Epithelial cell of esophagus (primary cell): ENCODE measurements around the gene UBE2M.

Experiments
- DNase-seq: peaks from one replicate; pipeline ENCODE4 v3.0.0; 2010; ENCODE audit warnings: low read depth
- H3K4me3 ChIP-seq: 2 replicates; pipeline ENCODE4 v1.5.1; 2011; ENCODE audit warnings: mild to moderate bottlenecking, low read length, control low read depth
- TF ChIP-seq, protein P1 (sequence below): IDR thresholded peaks from 2 replicates; pipeline ENCODE4 v1.5.1; 2011; ENCODE audit warnings: low read depth, mild to moderate bottlenecking, low read length, control low read depth, inconsistent platforms; ENCODE audit not compliant: insufficient read depth; ENCODE audit errors: missing control alignments

UBE2M gene

DNA sequence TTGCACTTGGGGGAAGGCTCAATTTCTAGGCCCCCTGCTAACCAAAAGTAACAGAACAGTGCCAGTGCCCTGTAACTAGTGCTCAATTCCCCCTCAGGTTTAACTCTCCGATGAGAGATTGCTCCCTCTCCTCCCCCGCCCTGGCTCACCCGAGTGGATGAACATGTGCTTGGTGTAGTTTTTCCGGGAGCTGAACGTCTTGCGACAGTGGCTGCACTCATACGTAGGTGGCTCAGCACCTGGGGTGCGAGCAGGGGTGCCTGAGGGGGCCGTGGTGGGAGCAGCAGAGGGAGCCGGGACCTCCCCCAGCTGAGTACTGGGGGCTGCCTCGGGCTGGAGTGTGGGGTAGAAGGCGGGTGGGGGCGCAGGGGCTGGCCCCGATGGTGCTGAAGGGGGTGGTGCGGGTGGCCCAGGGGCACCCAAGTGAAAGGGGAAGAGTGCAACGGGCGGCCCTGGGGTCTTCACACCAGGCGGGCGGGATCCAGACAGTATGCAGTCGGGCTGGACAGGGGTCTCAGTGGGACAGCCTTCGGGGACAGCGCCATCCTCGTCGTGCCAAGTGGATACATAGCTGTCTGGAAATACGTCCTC is 42.1 kb downstream of the UBE2M start:
- TF ChIP-seq, protein P1, sequence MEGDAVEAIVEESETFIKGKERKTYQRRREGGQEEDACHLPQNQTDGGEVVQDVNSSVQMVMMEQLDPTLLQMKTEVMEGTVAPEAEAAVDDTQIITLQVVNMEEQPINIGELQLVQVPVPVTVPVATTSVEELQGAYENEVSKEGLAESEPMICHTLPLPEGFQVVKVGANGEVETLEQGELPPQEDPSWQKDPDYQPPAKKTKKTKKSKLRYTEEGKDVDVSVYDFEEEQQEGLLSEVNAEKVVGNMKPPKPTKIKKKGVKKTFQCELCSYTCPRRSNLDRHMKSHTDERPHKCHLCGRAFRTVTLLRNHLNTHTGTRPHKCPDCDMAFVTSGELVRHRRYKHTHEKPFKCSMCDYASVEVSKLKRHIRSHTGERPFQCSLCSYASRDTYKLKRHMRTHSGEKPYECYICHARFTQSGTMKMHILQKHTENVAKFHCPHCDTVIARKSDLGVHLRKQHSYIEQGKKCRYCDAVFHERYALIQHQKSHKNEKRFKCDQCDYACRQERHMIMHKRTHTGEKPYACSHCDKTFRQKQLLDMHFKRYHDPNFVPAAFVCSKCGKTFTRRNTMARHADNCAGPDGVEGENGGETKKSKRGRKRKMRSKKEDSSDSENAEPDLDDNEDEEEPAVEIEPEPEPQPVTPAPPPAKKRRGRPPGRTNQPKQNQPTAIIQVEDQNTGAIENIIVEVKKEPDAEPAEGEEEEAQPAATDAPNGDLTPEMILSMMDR = no peak
- no peak for DNase-seq
- H3K4me3 ChIP-seq = no peak overlapping the region

- no peak overlapping the region for H3K4me3 ChIP-seq
- TF ChIP-seq, protein P1 = no peak
- no peak for DNase-seq
Measured at GRCh38 chr19:58515259-58515658, 43.2 kb downstream of the UBE2M start.

GRCh38 chr19:58514564-58515022 is 43.8 kb downstream of the UBE2M start:
- TF ChIP-seq, protein P1 = no peak
- DNase-seq = no peak
- H3K4me3 ChIP-seq = peak overlapping the region; percentile 68

DNA sequence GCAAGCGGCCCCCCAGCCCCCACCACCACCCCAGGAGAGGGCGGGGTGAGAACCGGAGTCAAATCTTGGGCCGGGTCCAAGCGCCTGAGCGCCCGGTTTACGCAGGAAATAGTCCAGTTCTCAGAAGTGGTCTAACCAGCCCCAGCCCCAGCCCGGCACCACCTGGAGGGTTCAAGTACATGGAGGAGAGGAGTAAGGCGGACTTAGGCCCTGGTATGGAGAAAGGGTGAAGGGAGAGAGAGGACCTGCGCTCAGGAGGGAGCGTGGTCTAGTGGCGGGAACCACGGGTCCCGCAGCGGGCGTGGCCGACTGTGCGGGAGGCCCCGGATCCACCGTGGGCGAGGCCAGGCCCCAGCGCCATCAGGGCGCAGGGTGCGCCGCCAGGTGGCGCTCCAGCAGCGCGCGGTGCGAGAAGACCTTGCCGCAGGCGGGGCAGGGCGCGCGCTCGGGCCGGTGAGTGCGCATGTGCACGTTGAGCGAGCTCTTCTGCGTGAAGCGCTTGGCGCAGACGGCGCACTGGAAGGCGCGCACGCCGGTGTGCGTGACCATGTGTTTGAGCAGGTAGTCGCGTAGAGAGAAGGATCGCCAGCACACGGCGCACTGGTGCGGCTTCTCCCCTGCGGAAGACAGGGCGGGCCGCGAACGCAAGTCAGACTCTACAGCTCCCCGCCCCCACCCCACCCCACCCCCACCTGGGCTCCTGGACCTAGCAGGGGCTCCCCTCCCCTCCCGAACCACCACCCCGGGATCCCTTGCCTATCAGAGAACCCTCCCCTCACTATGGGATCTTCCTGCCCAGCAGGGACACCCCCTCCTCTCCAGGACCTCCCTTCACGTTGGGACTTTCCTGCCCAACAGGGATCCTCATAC is 44.5 kb downstream of the UBE2M start:
- peak overlapping the region; percentile 68 for H3K4me3 ChIP-seq
- TF ChIP-seq, protein P1 = peak; percentile 50

GRCh38 chr19:58513213-58513693 is 45.2 kb downstream of the UBE2M start:
- TF ChIP-seq, protein P1 = no peak
- H3K4me3 ChIP-seq = no peak overlapping the region
- DNase-seq = no peak

More for the DNA sequence above, 44.5 kb downstream of the UBE2M start:
- DNase-seq = peak; percentile 93

- no peak for DNase-seq
- TF ChIP-seq, protein P1 = no peak
- no peak within 1 kb of the TSS for H3K4me3 ChIP-seq
Measured at GRCh38 chr19:58511353-58512208, 46.8 kb downstream of the UBE2M start, which contains the start of gene SLC27A5. Gene SLC27A5 (minus strand): TSS chr19:58511992. CDS start chr19:58511955, 37 bp downstream.
